Natural killer cell (primary cell): ENCODE data around the gene OR2F2. TPM values are rescaled to one million over a fixed set of nuclear protein-coding genes. Genes with fewer than 3 reads are reported as not detected.

ENCODE experiments used
- ATAC-seq, 3 donors: fragments of 150-1000 bp in 2 of 3; fragments of 200-7000 bp in 1 of 3; cut with Tn5 transposase; 1 replicate in 1 of 3; 2 replicates in 2 of 3; pipeline ENCODE4 v1.10.0; 2021; ENCODE audit warnings: mild to moderate bottlenecking in 2 of 3, moderate library complexity in 2 of 3
- DNase-seq, 2 donors: peaks; one replicate each; pipeline versions ENCODE4 v3.0.0 to v3.0.0-alpha.2; 2013 to 2021; ENCODE audit warnings: mixed read lengths in 1 of 2
- H3K27ac ChIP-seq: one replicate; pipeline ENCODE4 v1.5.1; 2013; ENCODE audit warnings: mild to moderate bottlenecking, low read length
- H3K27me3 ChIP-seq: one replicate; pipeline ENCODE4 v1.6.1; 2013; ENCODE audit warnings: low read length; ENCODE audit not compliant: control insufficient read depth, insufficient read depth
- H3K36me3 ChIP-seq: one replicate; pipeline ENCODE4 v1.6.1; 2013; ENCODE audit warnings: low read length; ENCODE audit not compliant: control insufficient read depth, insufficient read depth
- H3K4me1 ChIP-seq: one replicate; pipeline ENCODE4 v1.6.1; 2013; ENCODE audit warnings: low read length; ENCODE audit not compliant: control insufficient read depth, insufficient read depth
- H3K4me3 ChIP-seq: one replicate; pipeline ENCODE4 v1.5.1; 2013; ENCODE audit warnings: low read length
- H3K9me3 ChIP-seq: one replicate; pipeline ENCODE4 v1.6.1; 2013; ENCODE audit warnings: low read length; ENCODE audit not compliant: control insufficient read depth, insufficient read depth
- H3K27ac Mint-ChIP-seq, 2 donors: one replicate each; pipeline ENCODE4 v1.8.0; 2022; ENCODE audit warnings: mild to moderate bottlenecking in 2 of 2, mixed read lengths in 2 of 2, moderate library complexity in 1 of 2
- H3K27me3 Mint-ChIP-seq, 2 donors: one replicate each; pipeline ENCODE4 v1.8.0; 2022; ENCODE audit warnings: low read depth in 2 of 2, mixed read lengths in 2 of 2
- H3K36me3 Mint-ChIP-seq: one replicate; pipeline ENCODE4 v1.8.0; 2022; ENCODE audit warnings: mixed read lengths
- H3K4me1 Mint-ChIP-seq, 2 donors: one replicate each; pipeline ENCODE4 v1.8.0; 2022; ENCODE audit warnings: mixed read lengths in 2 of 2
- H3K4me3 Mint-ChIP-seq: one replicate; pipeline ENCODE4 v1.8.0; 2022; ENCODE audit warnings: mild to moderate bottlenecking, moderate library complexity, mixed read lengths
- H3K9me3 Mint-ChIP-seq, 2 donors: one replicate each; pipeline ENCODE4 v1.8.0; 2022; ENCODE audit warnings: mixed read lengths in 2 of 2
- CTCF ChIP-seq: fragments of 200-600 bp; IDR thresholded peaks from one replicate; pipeline ENCODE4 v1.8.0; 2022; ENCODE audit warnings: antibody characterized with exemption
- WGBS: methylation state at CpG from one replicate; pipeline ENCODE4 v1.1.7; 2013; ENCODE audit warnings: missing lambda C conversion rate; ENCODE audit not compliant: insufficient coverage; 5-methylcytosine and 5-hydroxymethylcytosine counted together
- intact Hi-C: fragments of 100-400 bp; cut with micrococcal nuclease; formaldehyde crosslinking; loops from one replicate; pipeline ENCODE4 v1.14.2; 2022
- total RNA-seq, 4 donors: library from RNA; stranded (reverse); fragments of 120-200 nt in 1 of 4; gene quantifications; one replicate each; pipeline versions ENCODE4 v1.2.3 to v1.2.4, GENCODE V29; 2013 to 2022

The OR2F2 gene
- total RNA-seq, 3 donors from 2014 or later (not counting 1 experiment from before 2014, with no cell fraction given), result not detected

GRCh38 chr7:143948733-143949132, 13.7 kb downstream of the OR2F2 start:
- Mint-ChIP-seq H3K4me1 (no peaks in the 10 kb centered on the region), H3K27ac (no peak overlapping the region), H3K9me3 (peaks cover 0 to 8% of the 10 kb centered on the region in 2 donors), H3K36me3 (peaks cover 7% of the 10 kb centered on the region), H3K27me3 (peaks cover 21 to 63% of the 10 kb centered on the region in 2 donors), H3K4me3 (no peak overlapping the region)
- no peaks in the 10 kb centered on the region for H3K9me3 ChIP-seq
- no peaks in the 10 kb centered on the region for H3K36me3 ChIP-seq
- peaks cover 3% of the 10 kb centered on the region for H3K27me3 ChIP-seq
- intact Hi-C loops, result no loop called here
- no peak for ATAC-seq
- no peaks in the 10 kb centered on the region for H3K4me1 ChIP-seq
- DNase-seq, result no peak
- no peak for TF ChIP-seq CTCF
- no peak overlapping the region for H3K4me3 ChIP-seq
- WGBS, result 17% methylated on average over 2 of the region's 2 CpGs
- no peak overlapping the region for H3K27ac ChIP-seq

GRCh38 chr7:143953421-143953820, 18.4 kb downstream of the OR2F2 start:
- WGBS, result 75% methylated on average over 1 of the region's 3 CpGs
- no peak overlapping the region for H3K4me3 ChIP-seq
- TF ChIP-seq CTCF, result no peak
- H3K36me3 ChIP-seq, result no peaks in the 10 kb centered on the region
- no peak overlapping the region for H3K27ac ChIP-seq
- H3K27me3 Mint-ChIP-seq, result peaks cover 21 to 45% of the 10 kb centered on the region in 2 donors
- no peaks in the 10 kb centered on the region for H3K4me1 ChIP-seq
- H3K36me3 Mint-ChIP-seq, result peaks cover 7% of the 10 kb centered on the region
- no peaks in the 10 kb centered on the region for H3K4me1 Mint-ChIP-seq
- intact Hi-C loops, result no loop called here
- H3K27me3 ChIP-seq, result no peaks in the 10 kb centered on the region
- peaks cover 0 to 3% of the 10 kb centered on the region in 2 donors for H3K9me3 Mint-ChIP-seq
- DNase-seq, result no peak
- no peak for ATAC-seq
- no peak overlapping the region for H3K27ac Mint-ChIP-seq
- no peak overlapping the region for H3K4me3 Mint-ChIP-seq
- H3K9me3 ChIP-seq, result no peaks in the 10 kb centered on the region

GRCh38 chr7:143954135-143954534, 19.1 kb downstream of the OR2F2 start:
- WGBS, result 92% methylated on average over 2 of the region's 2 CpGs
- H3K36me3 ChIP-seq, result no peaks in the 10 kb centered on the region
- Mint-ChIP-seq H3K4me3 (no peak overlapping the region), H3K36me3 (peaks cover under 1% of the 10 kb centered on the region), H3K27me3 (peaks cover 17 to 38% of the 10 kb centered on the region in 2 donors), H3K27ac (no peak overlapping the region), H3K4me1 (no peaks in the 10 kb centered on the region), H3K9me3 (peaks cover 0 to 3% of the 10 kb centered on the region in 2 donors)
- intact Hi-C loops, result no loop called here
- DNase-seq (no peak), ATAC-seq (no peak)
- no peaks in the 10 kb centered on the region for H3K27me3 ChIP-seq
- no peak for TF ChIP-seq CTCF
- no peaks in the 10 kb centered on the region for H3K9me3 ChIP-seq
- no peak overlapping the region for H3K4me3 ChIP-seq
- H3K27ac ChIP-seq, result no peak overlapping the region
- H3K4me1 ChIP-seq, result no peaks in the 10 kb centered on the region

GRCh38 chr7:143954544-143954943, 19.5 kb downstream of the OR2F2 start, which contains the start of gene OR2F1:
TSS of gene OR2F1 (plus strand) at chr7:143954844. CDS start at chr7:143959971, 5,127 bp downstream.
- H3K36me3 Mint-ChIP-seq, result no peaks in the 10 kb centered on the region
- Histone ChIP-seq H3K27me3 (no peaks in the 10 kb centered on the region), H3K36me3 (no peaks in the 10 kb centered on the region), H3K4me1 (no peaks in the 10 kb centered on the region), H3K9me3 (no peaks in the 10 kb centered on the region), H3K27ac (no peak within 1 kb of the TSS), H3K4me3 (no peak within 1 kb of the TSS)
- peaks cover 14 to 34% of the 10 kb centered on the region in 2 donors for H3K27me3 Mint-ChIP-seq
- no peaks in the 10 kb centered on the region for H3K4me1 Mint-ChIP-seq
- no peaks in the 10 kb centered on the region for H3K9me3 Mint-ChIP-seq
- TF ChIP-seq CTCF, result no peak
- intact Hi-C loops, result no loop called here
- no peak within 1 kb of the TSS for H3K27ac Mint-ChIP-seq
- no CpG with 5 or more reads among the region's 3 CpGs for WGBS
- ATAC-seq (no peak), DNase-seq (no peak)
- H3K4me3 Mint-ChIP-seq, result no peak within 1 kb of the TSS
